ENCODE results near the gene NDUFS5.
"Not testable (repeated sequence)": the region's sequence is repeated elsewhere in the genome, so short reads cannot be mapped to it uniquely, and the experiment has no call there.

Gene NDUFS5

GRCh38 chr1:39065542-39065941 is 39.4 kb downstream of the NDUFS5 start:
- DNase-seq (ENCODE audit: low spot score) = no peak

DNA sequence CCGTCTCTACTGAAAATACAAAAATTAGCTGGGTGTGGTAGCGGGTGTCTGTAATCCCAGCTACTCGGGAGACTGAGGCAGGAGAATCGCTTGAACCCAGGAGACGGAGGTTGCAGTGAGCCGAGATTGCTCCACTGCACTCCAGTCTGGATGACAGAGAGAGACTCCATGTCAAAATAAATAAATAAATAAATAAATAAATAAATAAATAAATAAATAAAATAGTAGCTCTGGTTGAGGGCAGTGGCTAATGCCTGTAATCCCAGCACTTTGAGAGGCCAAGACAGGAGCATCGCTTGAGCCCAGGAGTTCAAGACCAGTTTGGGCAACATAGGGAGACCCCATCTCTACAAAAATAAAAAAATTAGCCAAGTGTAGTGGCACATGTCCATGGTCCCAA is 42.1 kb downstream of the NDUFS5 start:
- DNase-seq (ENCODE audit: low spot score) = not testable (repeated sequence)

- DNase-seq (ENCODE audit: low spot score) = not testable (repeated sequence)
These were observed 45.4 kb downstream of the NDUFS5 start for GRCh38 chr1:39071557-39071956.

- peak; percentile 82 for DNase-seq (ENCODE audit: low spot score)
These were observed 50.1 kb downstream of the NDUFS5 start for GRCh38 chr1:39076127-39076798.

GRCh38 chr1:39076799-39077148 is 50.6 kb downstream of the NDUFS5 start:
- DNase-seq (ENCODE audit: low spot score) = no peak

- no peak for DNase-seq (ENCODE audit: low spot score)
These were observed 54.2 kb downstream of the NDUFS5 start for GRCh38 chr1:39080269-39080826.

DNA sequence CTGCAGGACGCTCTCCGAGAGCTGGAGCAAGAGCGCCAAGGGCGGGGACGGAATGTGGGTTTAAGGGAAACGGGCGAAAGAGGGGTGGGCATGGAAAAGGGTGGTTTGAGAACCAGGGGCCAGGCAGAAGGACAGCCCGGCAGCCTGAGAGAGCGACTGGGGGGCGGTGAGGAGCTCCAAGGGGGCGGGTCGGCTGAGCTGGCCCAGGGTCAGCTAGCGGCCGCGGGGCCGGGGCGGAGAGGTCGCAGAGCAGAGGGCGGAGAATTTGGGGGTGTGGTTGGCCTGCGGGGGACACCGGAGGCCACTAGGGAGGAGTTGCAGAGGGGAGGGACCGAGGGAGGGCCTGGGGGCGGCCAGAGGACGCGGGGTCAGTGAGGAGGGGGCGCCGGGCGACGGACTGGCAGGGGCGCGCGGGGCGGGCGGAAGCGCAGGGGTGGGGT is 54.7 kb downstream of the NDUFS5 start:
- DNase-seq (ENCODE audit: low spot score) = no peak

DNA sequence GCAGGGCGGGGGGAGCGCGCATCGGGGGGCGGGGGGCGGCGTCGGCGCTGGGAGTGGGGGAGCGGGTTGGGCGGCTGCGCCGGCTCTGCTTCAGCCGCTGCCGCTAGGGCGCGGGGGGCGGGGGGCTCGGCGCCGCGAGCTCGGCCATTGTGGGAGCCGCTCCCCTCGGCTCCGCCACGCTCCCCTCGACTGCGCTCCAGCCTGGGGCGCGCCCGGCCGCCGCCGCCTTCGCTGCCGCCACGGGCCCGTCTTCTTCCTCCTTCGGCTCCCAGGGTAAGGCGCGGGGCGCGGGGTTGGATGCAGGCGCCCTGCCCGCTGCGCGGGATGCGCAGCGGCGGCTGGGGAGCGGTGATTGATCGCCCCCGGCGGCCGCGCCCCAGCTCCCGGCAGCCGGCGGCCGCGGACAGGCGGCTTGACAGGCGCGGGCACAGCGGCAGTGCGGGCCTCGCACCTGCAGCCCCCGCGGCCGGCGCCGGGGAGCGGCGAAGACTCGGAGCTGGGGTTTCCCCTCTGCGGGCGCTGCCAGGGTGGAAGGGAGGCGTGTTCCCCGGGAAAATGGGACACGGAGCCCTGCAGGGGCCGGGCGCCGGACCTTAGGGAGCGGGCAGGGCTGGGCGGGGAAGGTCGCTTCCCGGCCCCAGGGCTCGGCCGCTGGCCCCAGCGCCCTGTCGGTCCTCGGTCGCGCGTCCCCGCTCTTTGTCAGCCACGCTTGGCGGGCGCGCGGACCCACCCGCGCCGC is 55.3 kb downstream of the NDUFS5 start:
- DNase-seq (ENCODE audit: low spot score) = no peak

- no peak for DNase-seq (ENCODE audit: low spot score)
These were observed 56.1 kb downstream of the NDUFS5 start for GRCh38 chr1:39082010-39082799.

- DNase-seq (ENCODE audit: low spot score) = no peak
These were observed 56.8 kb downstream of the NDUFS5 start for GRCh38 chr1:39082811-39083576.

GRCh38 chr1:39084191-39084590 is 58.0 kb downstream of the NDUFS5 start:
- DNase-seq (ENCODE audit: low spot score) = no peak
